HFF-Myc (cell line): ENCODE measurements around the gene LIN52.

Source experiments
- DNase-seq: peaks from one replicate; pipeline ENCODE4 v3.0.0-alpha.2; 2011; ENCODE audit warnings: low read depth; ENCODE audit errors: extremely low read depth
- H3K4me3 ChIP-seq: replicated peaks from 2 replicates; pipeline ENCODE4 v1.5.1; 2011; ENCODE audit warnings: low read depth, mild to moderate bottlenecking, control low read depth, low read length
- TF ChIP-seq, protein P1 (sequence below): IDR thresholded peaks from 2 replicates; pipeline ENCODE4 v1.5.1; 2012; ENCODE audit warnings: mild to moderate bottlenecking, low read depth, low read length, control low read depth; ENCODE audit errors: missing control alignments

The LIN52 gene

DNA sequence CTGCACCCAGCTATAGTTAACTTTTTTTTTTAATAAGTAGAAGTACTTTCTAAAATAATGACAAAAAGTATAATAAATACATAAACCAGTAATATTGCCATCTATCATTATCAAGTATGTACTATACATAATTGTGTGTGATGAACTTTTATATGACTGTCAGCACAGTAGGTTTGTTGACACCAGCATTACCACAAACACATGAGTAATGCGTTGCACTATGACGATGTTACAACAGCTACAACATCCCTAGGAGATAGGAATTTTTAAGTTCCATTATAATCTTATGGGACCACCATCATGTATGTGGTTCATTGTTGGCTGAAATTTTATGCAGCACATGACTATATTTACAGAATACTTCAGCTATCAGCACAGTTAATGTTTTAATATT, 91.6 kb downstream of the LIN52 start:
- TF ChIP-seq, protein P1, sequence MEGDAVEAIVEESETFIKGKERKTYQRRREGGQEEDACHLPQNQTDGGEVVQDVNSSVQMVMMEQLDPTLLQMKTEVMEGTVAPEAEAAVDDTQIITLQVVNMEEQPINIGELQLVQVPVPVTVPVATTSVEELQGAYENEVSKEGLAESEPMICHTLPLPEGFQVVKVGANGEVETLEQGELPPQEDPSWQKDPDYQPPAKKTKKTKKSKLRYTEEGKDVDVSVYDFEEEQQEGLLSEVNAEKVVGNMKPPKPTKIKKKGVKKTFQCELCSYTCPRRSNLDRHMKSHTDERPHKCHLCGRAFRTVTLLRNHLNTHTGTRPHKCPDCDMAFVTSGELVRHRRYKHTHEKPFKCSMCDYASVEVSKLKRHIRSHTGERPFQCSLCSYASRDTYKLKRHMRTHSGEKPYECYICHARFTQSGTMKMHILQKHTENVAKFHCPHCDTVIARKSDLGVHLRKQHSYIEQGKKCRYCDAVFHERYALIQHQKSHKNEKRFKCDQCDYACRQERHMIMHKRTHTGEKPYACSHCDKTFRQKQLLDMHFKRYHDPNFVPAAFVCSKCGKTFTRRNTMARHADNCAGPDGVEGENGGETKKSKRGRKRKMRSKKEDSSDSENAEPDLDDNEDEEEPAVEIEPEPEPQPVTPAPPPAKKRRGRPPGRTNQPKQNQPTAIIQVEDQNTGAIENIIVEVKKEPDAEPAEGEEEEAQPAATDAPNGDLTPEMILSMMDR = no peak
- no peak for DNase-seq
- H3K4me3 ChIP-seq = no peak overlapping the region

DNA sequence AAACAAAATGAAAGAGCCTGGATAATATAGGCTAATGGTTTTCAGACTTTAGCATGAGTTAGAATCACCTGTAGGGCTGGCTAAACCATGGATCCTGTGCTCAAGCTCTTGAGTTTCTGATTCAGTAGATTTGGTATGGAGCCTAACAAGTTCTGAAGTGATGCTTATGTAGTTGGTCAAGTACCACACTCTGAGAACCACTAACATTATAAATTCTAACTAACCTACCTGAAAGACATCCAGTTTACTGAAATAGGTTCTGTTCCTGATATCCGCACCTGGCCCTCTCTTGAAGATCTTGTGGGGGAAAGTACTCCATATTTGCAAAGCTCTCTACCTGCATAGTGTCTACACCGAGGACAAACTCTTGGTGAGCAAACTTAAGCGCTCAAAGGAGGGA, 95.1 kb downstream of the LIN52 start:
- TF ChIP-seq, protein P1 = no peak
- H3K4me3 ChIP-seq = no peak overlapping the region
- DNase-seq = no peak

DNA sequence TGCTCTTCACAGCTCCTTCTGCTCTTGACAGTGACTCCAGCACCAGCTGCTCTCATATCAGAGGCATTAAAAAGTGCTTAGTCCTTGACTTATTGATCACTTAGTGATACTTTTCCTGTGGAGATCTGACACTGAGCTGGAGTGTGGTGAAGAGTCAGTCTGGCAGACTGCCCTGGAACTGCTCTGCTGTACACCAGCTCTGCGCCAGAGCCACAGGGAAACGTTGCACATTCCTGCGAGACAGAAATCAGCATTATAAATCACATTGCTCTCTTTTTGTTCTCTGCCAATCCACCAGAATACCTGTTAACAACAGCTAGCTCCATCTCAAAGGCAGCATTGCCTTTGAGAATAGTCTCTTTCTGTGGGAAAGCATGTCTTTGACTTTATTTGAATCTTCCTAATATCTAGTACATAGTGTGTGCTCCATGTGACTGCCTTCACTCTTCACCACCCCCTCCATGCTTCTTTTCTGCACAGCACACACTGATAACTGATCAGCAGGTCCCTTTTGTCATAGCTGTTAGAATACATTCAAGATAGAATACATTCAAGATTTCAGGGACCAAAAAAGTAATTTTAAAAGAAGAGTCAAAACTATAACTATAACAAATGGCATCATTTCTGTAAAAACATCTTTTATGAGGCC, 106.3 kb downstream of the LIN52 start:
- DNase-seq = no peak
- TF ChIP-seq, protein P1 = no peak
- H3K4me3 ChIP-seq = no peak overlapping the region

DNA sequence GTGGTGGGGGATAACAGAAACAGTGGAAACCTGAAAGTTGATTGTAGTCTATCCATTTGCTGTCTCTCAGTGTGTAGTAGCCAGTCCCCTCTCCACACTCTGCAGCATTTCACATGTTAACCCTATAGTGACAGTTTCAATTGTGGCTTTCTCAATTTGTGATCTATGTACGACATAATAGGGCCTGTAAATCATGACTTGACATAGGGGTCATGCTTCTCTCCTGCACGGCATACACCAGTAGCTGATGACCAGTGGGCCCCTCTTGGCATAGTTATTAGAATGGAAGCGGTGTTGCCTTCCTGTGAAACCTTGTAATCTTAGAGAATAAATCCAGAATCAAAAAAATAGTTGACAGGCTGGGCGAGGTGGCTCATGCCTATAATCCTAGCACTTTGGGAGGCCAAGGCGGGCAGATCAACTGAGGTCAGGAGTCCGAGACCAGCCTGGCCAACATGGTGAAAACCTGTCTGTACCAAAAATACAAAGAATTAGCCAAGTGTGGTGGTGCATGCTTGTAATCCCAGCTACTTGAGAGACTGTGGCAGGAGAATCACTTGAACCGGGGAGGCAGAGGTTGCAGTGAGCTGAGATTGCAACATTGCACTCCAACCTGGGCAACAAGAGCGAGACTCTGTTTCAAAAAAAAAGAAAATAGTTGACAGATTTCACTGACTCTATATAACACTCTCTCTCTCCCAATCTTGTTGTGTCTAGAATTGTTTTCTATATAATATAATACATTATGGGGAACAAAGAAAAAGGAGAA, 109.9 kb downstream of the LIN52 start:
- no peak for DNase-seq
- no peak overlapping the region for H3K4me3 ChIP-seq
- TF ChIP-seq, protein P1 = no peak

DNA sequence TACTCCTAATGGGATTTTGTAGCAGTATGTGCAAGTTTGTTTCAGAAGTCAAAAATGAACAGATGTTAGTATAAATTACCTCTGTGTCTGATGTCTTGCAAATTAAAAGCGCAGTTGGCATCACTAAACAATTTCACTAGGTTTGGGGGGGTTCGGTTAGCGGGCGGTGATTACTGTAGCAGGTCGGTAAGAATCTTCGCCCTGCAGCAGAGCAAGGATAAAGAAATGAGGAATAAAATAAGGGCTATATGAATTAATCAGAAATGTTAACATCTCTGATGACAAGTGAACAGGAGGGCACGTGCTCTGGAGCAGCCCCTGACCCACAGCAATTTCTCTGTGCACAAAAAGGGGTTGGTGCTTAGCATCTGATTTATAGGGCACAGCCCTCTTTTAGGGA, 110.9 kb downstream of the LIN52 start:
- no peak overlapping the region for H3K4me3 ChIP-seq
- TF ChIP-seq, protein P1 = no peak
- no peak for DNase-seq

DNA sequence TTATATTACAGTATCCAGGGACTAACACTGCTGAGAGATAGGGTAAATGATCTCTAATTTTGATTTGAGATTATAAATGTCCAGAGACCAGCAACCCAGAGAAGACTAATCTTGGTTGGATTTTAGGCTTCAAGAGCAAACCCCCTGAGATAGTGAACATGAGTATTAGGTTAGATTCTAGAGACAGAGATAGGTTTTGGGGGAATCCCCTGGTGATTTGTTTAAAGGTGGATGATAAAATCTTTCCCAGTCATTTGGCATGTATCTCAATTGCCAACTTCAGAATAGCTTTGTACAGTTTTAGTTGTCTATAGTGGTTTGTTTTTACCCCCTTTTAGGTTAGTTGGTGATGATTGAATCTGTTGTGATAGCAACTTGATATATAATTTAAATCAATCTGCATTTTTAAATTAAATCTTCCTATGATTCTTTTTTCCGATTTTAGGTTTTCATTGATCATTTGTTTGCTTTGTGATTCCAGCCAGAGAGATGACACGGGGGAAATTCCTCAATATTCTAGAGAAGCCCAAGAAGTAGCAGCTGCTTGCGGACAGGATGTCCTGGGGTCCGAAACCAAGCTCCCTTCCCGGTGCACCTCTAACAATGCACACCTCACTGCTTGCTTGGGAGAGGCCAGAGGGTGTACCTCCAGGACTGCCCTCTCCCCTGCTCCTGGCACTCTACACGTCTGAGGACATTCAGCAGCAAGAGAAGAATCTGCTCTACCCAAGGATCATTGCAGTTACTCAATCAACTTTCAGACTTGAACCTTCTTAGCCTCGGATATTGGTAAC, 113.9 kb downstream of the LIN52 start:
- TF ChIP-seq, protein P1 = no peak
- DNase-seq = no peak
- no peak overlapping the region for H3K4me3 ChIP-seq
